Measurements from ENCODE around the gene ITIH4. TPM values are rescaled to one million over a fixed set of nuclear protein-coding genes. Genes with fewer than 3 reads are reported as not detected.

The ITIH4 gene
- total and polyA plus RNA-seq, 4 donors = 4.5 to 33.8 (median 12.0) TPM

GRCh38 chr3:52798978-52799476, 31.4 kb downstream of the ITIH4 start:
- H3K27ac ChIP-seq (ENCODE audit: low read depth in 1 of 2, low read length in 1 of 2) = no peak overlapping the region
- no peak overlapping the region for H3K9ac ChIP-seq (ENCODE audit: insufficient read depth in 1 of 2, low read length in 2 of 2)
- H3K4me1 ChIP-seq (ENCODE audit: control insufficient read depth in 5 of 5, insufficient read depth in 5 of 5, low read length in 5 of 5) = no peaks in the 10 kb centered on the region
- WGBS, 2 donors = 67 to 73% methylated on average over 14 of the region's 14 CpGs
- ATAC-seq (ENCODE audit: insufficient read depth, low FRiP score) (no peak), DNase-seq (no peak)
- no peaks in the 10 kb centered on the region for H3K9me3 ChIP-seq (ENCODE audit: control insufficient read depth in 4 of 4, insufficient read depth in 3 of 4, low read length in 3 of 4)
- H3K4me3 ChIP-seq = no peak overlapping the region
- H3K27me3 ChIP-seq (ENCODE audit: control insufficient read depth in 3 of 3, insufficient read depth in 3 of 3, low read length in 2 of 3) = no peaks in the 10 kb centered on the region
- no peak for TF ChIP-seq CTCF (IDR thresholded peaks at IDR 0.05; ENCODE audit: control extremely low read depth, extremely low read depth)
- H3K36me3 ChIP-seq (ENCODE audit: control insufficient read depth in 4 of 4, insufficient read depth in 4 of 4, low read length in 4 of 4) = no peaks in the 10 kb centered on the region

GRCh38 chr3:52798376-52798977, 32.0 kb downstream of the ITIH4 start:
- Histone ChIP-seq H3K27me3 (ENCODE audit: control insufficient read depth in 3 of 3, insufficient read depth in 3 of 3, low read length in 2 of 3) (no peaks in the 10 kb centered on the region), H3K9me3 (ENCODE audit: control insufficient read depth in 4 of 4, insufficient read depth in 3 of 4, low read length in 3 of 4) (no peaks in the 10 kb centered on the region), H3K36me3 (ENCODE audit: control insufficient read depth in 4 of 4, insufficient read depth in 4 of 4, low read length in 4 of 4) (no peaks in the 10 kb centered on the region), H3K9ac (ENCODE audit: insufficient read depth in 1 of 2, low read length in 2 of 2) (no peak overlapping the region), H3K4me1 (ENCODE audit: control insufficient read depth in 5 of 5, insufficient read depth in 5 of 5, low read length in 5 of 5) (no peaks in the 10 kb centered on the region), H3K27ac (ENCODE audit: low read depth in 1 of 2, low read length in 1 of 2) (no peak overlapping the region), H3K4me3 (no peak overlapping the region)
- DNase-seq = no peak
- WGBS, 2 donors = 79 to 85% methylated on average over 10 of the region's 10 CpGs
- ATAC-seq (ENCODE audit: insufficient read depth, low FRiP score) = no peak
- TF ChIP-seq CTCF (IDR thresholded peaks at IDR 0.05; ENCODE audit: control extremely low read depth, extremely low read depth) = no peak

- H3K27ac ChIP-seq (ENCODE audit: low read depth in 1 of 2, low read length in 1 of 2) = no peak overlapping the region
- no peaks in the 10 kb centered on the region for H3K9me3 ChIP-seq (ENCODE audit: control insufficient read depth in 4 of 4, insufficient read depth in 3 of 4, low read length in 3 of 4)
- ATAC-seq (ENCODE audit: insufficient read depth, low FRiP score) (no peak), DNase-seq (no peak)
- H3K27me3 ChIP-seq (ENCODE audit: control insufficient read depth in 3 of 3, insufficient read depth in 3 of 3, low read length in 2 of 3) = no peaks in the 10 kb centered on the region
- H3K4me3 ChIP-seq = no peak overlapping the region
- H3K4me1 ChIP-seq (ENCODE audit: control insufficient read depth in 5 of 5, insufficient read depth in 5 of 5, low read length in 5 of 5) = no peaks in the 10 kb centered on the region
- TF ChIP-seq CTCF (IDR thresholded peaks at IDR 0.05; ENCODE audit: control extremely low read depth, extremely low read depth) = no peak
- H3K36me3 ChIP-seq (ENCODE audit: control insufficient read depth in 4 of 4, insufficient read depth in 4 of 4, low read length in 4 of 4) = no peaks in the 10 kb centered on the region
- H3K9ac ChIP-seq (ENCODE audit: insufficient read depth in 1 of 2, low read length in 2 of 2) = no peak overlapping the region
- WGBS, 2 donors = 91 to 95% methylated on average over 9 of the region's 9 CpGs
These were observed 34.1 kb downstream of the ITIH4 start for GRCh38 chr3:52796411-52796810.

Data from lung (tissue), 12 donors.